Activated CD4-positive, alpha-beta memory T cell treated with anti-CD3 and anti-CD28 coated beads, Interleukin-2, amount 10 ng/mL, durations not matched to agents 7 days and 5 days (primary cell): ENCODE results near the gene SMAD2. TPM values are rescaled to one million over a fixed set of nuclear protein-coding genes. Genes with fewer than 3 reads are reported as not detected.
"Not testable (repeated sequence)": the region's sequence is repeated elsewhere in the genome, so short reads cannot be mapped to it uniquely, and the experiment has no call there.

Source experiments
- CTCF ChIA-PET: fragments of 350-600 bp; sonication (Branson Sonifier 250); formaldehyde crosslinking; loops from one replicate; lab custom pipeline; 2021; ENCODE audit warnings: antibody characterized with exemption, inconsistent platforms; lab: Charles Lee
- POLR2A ChIA-PET: fragments of 350-600 bp; sonication (Branson Sonifier 250); formaldehyde crosslinking; loops from one replicate; lab custom pipeline; 2021; ENCODE audit warnings: antibody characterized with exemption; lab: Charles Lee
- DNase-seq: peaks from one replicate; pipeline ENCODE4 v3.0.0-alpha.2; 2020
- H3K27ac Mint-ChIP-seq: one replicate; pipeline ENCODE4 v1.8.0; 2021; ENCODE audit warnings: mild to moderate bottlenecking, mixed read lengths
- H3K27me3 Mint-ChIP-seq: one replicate; pipeline ENCODE4 v1.8.0; 2021; ENCODE audit warnings: mixed read lengths
- H3K36me3 Mint-ChIP-seq: one replicate; pipeline ENCODE4 v1.8.0; 2021; ENCODE audit warnings: low read depth, mixed read lengths
- H3K4me1 Mint-ChIP-seq: one replicate; pipeline ENCODE4 v1.8.0; 2021; ENCODE audit warnings: mixed read lengths
- H3K4me3 Mint-ChIP-seq: one replicate; pipeline ENCODE4 v1.8.0; 2021; ENCODE audit warnings: mild to moderate bottlenecking, mixed read lengths
- H3K9me3 Mint-ChIP-seq: one replicate; pipeline ENCODE4 v1.8.0; 2021; ENCODE audit warnings: mixed read lengths
- total RNA-seq, 2 experiments: library from RNA; stranded (reverse); gene quantifications; one replicate each; pipeline ENCODE4 v1.2.3, GENCODE V29; 2021

The SMAD2 gene
- total RNA-seq, 2 experiments from 2014 or later: 170 to 174 TPM

- no peak for DNase-seq
- Mint-ChIP-seq H3K36me3 (no peaks in the 10 kb centered on the region), H3K27ac (no peak overlapping the region), H3K4me3 (no peak overlapping the region), H3K27me3 (peaks cover 12% of the 10 kb centered on the region), H3K4me1 (no peaks in the 10 kb centered on the region), H3K9me3 (no peaks in the 10 kb centered on the region)
- POLR2A ChIA-PET: no interaction called here
- CTCF ChIA-PET: interaction anchor here (1.1 to 4.6 kb wide), 4 partner anchors 11 to 258 kb away, joined by 6 to 35 read pairs (median 8); no protein-coding TSS in a partner anchor
Observed at GRCh38 chr18:47771922-47772321, 158.5 kb downstream of the SMAD2 start.

GRCh38 chr18:47767699-47768098 lies 162.8 kb downstream of the SMAD2 start:
- POLR2A ChIA-PET: no interaction called here
- Mint-ChIP-seq H3K27ac (no peak overlapping the region), H3K4me3 (no peak overlapping the region), H3K4me1 (no peaks in the 10 kb centered on the region), H3K27me3 (peaks cover 26% of the 10 kb centered on the region), H3K36me3 (no peaks in the 10 kb centered on the region), H3K9me3 (no peaks in the 10 kb centered on the region)
- CTCF ChIA-PET: no interaction called here
- DNase-seq: no peak

- H3K9me3 Mint-ChIP-seq, H3K27ac Mint-ChIP-seq, H3K4me3 Mint-ChIP-seq, DNase-seq, POLR2A ChIA-PET, H3K36me3 Mint-ChIP-seq, CTCF ChIA-PET, H3K4me1 Mint-ChIP-seq: not testable (repeated sequence)
- H3K27me3 Mint-ChIP-seq: peaks cover 26% of the 10 kb centered on the region
Observed at GRCh38 chr18:47767198-47767597, 163.3 kb downstream of the SMAD2 start.
